K562 (cell line): ENCODE data around the gene ZNF462. TPM values are rescaled to one million over a fixed set of nuclear protein-coding genes. Genes with fewer than 3 reads are reported as not detected.

Experiments
- ATAC-seq: fragments of 200-7000 bp; cut with Tn5 transposase; 3 replicates; pipeline ENCODE4 v1.9.1; 2020; ENCODE audit warnings: moderate library complexity
- BruUV-seq: library from RNA; stranded (reverse); fragments of 400-500 nt; replicated peaks from 2 replicates; lab custom pipeline; 2021; lab: Mats Ljungman, UMichigan
- CTCF ChIA-PET: fragments of 300-600 bp; formaldehyde crosslinking; extraction: SDS; loops from one replicate; lab custom pipeline; 2021; ENCODE audit warnings: low intra/inter-chr PET ratio; lab: Yijun Ruan, JAX
- POLR2A ChIA-PET: fragments of 300-600, 350-650 bp; sonication (Branson Sonifier 250); formaldehyde crosslinking; extraction: SDS; loops from one replicate; lab custom pipeline; 2021; ENCODE audit warnings: antibody characterized with exemption, inconsistent platforms; lab: Yijun Ruan, JAX
- DNase-seq, 4 experiments: peaks; one replicate each; pipeline versions ENCODE4 v3.0.0 to v3.0.0-alpha.2; 2011 to 2018; ENCODE audit warnings: low spot score in 3 of 4, mixed read lengths in 3 of 4; ENCODE audit errors: extremely low read depth in 1 of 4
- FAIRE-seq: peaks from 2 replicates; lab custom pipeline; 2011; peaks lifted over from hg19 to GRCh38; lab: Jason Lieb, UNC
- H2AFZ ChIP-seq: 2 replicates; pipeline ENCODE4 v1.6.0; 2011; ENCODE audit warnings: low read depth, low read length, control low read depth, inconsistent platforms
- H3K27ac ChIP-seq: fragments of 200-600 bp; 3 replicates; pipeline ENCODE4 v1.8.0; 2011; ENCODE audit warnings: low read depth, mild to moderate bottlenecking, control low read depth, inconsistent platforms, low read length, moderate library complexity, mixed read lengths; ENCODE audit errors: extremely low read depth
- H3K27me3 ChIP-seq, 2 experiments: fragments of 300-600 bp in 1 of 2; 2 replicates in 1 of 2; 3 replicates in 1 of 2; pipeline versions ENCODE4 v1.6.0 to v1.8.0; 2011; ENCODE audit warnings: inconsistent platforms in 2 of 2, low read length in 2 of 2, mild to moderate bottlenecking in 1 of 2, mixed read lengths in 1 of 2, moderate library complexity in 1 of 2; ENCODE audit not compliant: control insufficient read depth in 2 of 2, insufficient read depth in 2 of 2
- H3K36me3 ChIP-seq: fragments of 300-600 bp; 3 replicates; pipeline ENCODE4 v1.8.0; 2011; ENCODE audit warnings: mild to moderate bottlenecking, low read length, inconsistent platforms; ENCODE audit not compliant: control insufficient read depth, insufficient read depth
- H3K4me1 ChIP-seq, 2 experiments: fragments of 200-600 bp in 1 of 2; replicated peaks in 1 of 2; 2 replicates in 1 of 2; 3 replicates in 1 of 2; pipeline versions ENCODE4 v1.5.1 to v1.8.0; 2011; ENCODE audit warnings: inconsistent platforms in 2 of 2, low read length in 2 of 2, mild to moderate bottlenecking in 1 of 2, mixed read lengths in 1 of 2, moderate library complexity in 1 of 2; ENCODE audit not compliant: control insufficient read depth in 2 of 2, insufficient read depth in 2 of 2
- H3K4me2 ChIP-seq: 2 replicates; pipeline ENCODE4 v1.6.1; 2011; ENCODE audit warnings: low read length, control low read depth, inconsistent platforms, mixed read lengths; ENCODE audit not compliant: insufficient read depth
- H3K4me3 ChIP-seq: fragments of 200-600 bp; sonication (generic), shearing (Covaris generic); 2 replicates; pipeline ENCODE4 v1.5.1; 2016; ENCODE audit warnings: control low read depth, inconsistent platforms
- H3K79me2 ChIP-seq: fragments of 200-600 bp; 3 replicates; pipeline ENCODE4 v1.8.0; 2011; ENCODE audit warnings: low read length, inconsistent platforms; ENCODE audit not compliant: control insufficient read depth, insufficient read depth
- H3K9ac ChIP-seq, 2 experiments: 2 replicates each; pipeline versions ENCODE4 v1.6.0 to v1.6.1; 2011; ENCODE audit warnings: low read depth in 2 of 2, low read length in 2 of 2, control low read depth in 1 of 2, inconsistent platforms in 1 of 2, mild to moderate bottlenecking in 1 of 2, mixed read lengths in 1 of 2; ENCODE audit not compliant: insufficient read depth in 1 of 2
- H3K9me1 ChIP-seq: one replicate; pipeline ENCODE4 v1.6.0; 2011; ENCODE audit warnings: inconsistent platforms, mild to moderate bottlenecking, low read length, moderate library complexity; ENCODE audit not compliant: control insufficient read depth, insufficient read depth
- H3K9me3 ChIP-seq: replicated peaks from 2 replicates; pipeline ENCODE4 v1.5.1; 2011; ENCODE audit warnings: low read depth, low read length, inconsistent platforms; ENCODE audit not compliant: control insufficient read depth, insufficient read depth
- H4K20me1 ChIP-seq: replicated peaks from 2 replicates; pipeline ENCODE4 v1.6.1; 2011; ENCODE audit warnings: low read length, inconsistent platforms, mixed read lengths; ENCODE audit not compliant: control insufficient read depth, insufficient read depth
- CREB3 ChIP-seq: fragments of 450-650 bp; conservative IDR thresholded peaks from 2 replicates; pipeline ENCODE4 v1.6.1; 2016; ENCODE audit warnings: missing genetic modification characterization, low read depth, mild to moderate bottlenecking, missing compliant biosample characterization, moderate library complexity
- EHMT2 ChIP-seq: fragments of 450-650 bp; IDR thresholded peaks from 2 replicates; pipeline ENCODE4 v1.6.1; 2018; ENCODE audit warnings: antibody characterized with exemption
- FOXK1 ChIP-seq: sonication (generic); formaldehyde crosslinking; IDR thresholded peaks from 2 replicates; pipeline ENCODE4 v1.8.0; 2022; ENCODE audit warnings: missing genetic modification reagents, mild to moderate bottlenecking, borderline replicate concordance
- HDAC8 ChIP-seq: fragments of 450-650 bp; IDR thresholded peaks from 2 replicates; pipeline ENCODE4 v1.6.1; 2016; ENCODE audit warnings: mild to moderate bottlenecking, missing genetic modification characterization, moderate library complexity, missing compliant biosample characterization
- MAZ ChIP-seq, 2 experiments: fragments of 450-650 bp in 1 of 2; sonication (generic) in 1 of 2; formaldehyde crosslinking; IDR thresholded peaks in 1 of 2; conservative IDR thresholded peaks in 1 of 2; 2 replicates each; pipeline versions ENCODE4 v1.4.0 to v1.5.0; 2020; ENCODE audit warnings: mild to moderate bottlenecking in 1 of 2, missing genetic modification reagents in 1 of 2
- PHB ChIP-seq: fragments of 250-450 bp; sonication (Bioruptor Pico); IDR thresholded peaks from 2 replicates; pipeline ENCODE4 v1.5.0; 2021
- PML ChIP-seq: IDR thresholded peaks from 2 replicates; pipeline ENCODE4 v1.6.1; 2012; ENCODE audit warnings: low read length, inconsistent platforms
- PREB ChIP-seq: sonication (generic); formaldehyde crosslinking; IDR thresholded peaks from 2 replicates; pipeline ENCODE4 v1.8.1; 2023; ENCODE audit warnings: mild to moderate bottlenecking, missing genetic modification reagents
- PRPF4 ChIP-seq: fragments of 200-400 bp; formaldehyde crosslinking; IDR thresholded peaks from one replicate; pipeline ENCODE4 v1.6.1; 2017; ENCODE audit warnings: low read length, low read depth, mild to moderate bottlenecking; ENCODE audit not compliant: insufficient read depth, poor library complexity, severe bottlenecking
- TAF1 ChIP-seq: IDR thresholded peaks from 2 replicates; pipeline ENCODE4 v1.6.1; 2011; ENCODE audit warnings: mild to moderate bottlenecking, low read length, moderate library complexity; ENCODE audit not compliant: insufficient read depth, control insufficient read depth, severe bottlenecking; ENCODE audit errors: extremely low read depth
- TRIM24 ChIP-seq, 2 experiments: fragments of 450-650 bp; IDR thresholded peaks; 2 replicates each; pipeline ENCODE4 v1.6.1; 2016
- ZNF324 ChIP-seq: fragments of 250-450 bp; sonication (Bioruptor Pico); IDR thresholded peaks from 2 replicates; pipeline ENCODE4 v1.4.0; 2020; ENCODE audit warnings: mild to moderate bottlenecking
- ZNF408 ChIP-seq: fragments of 250-450 bp; sonication (Bioruptor Pico); IDR thresholded peaks from 2 replicates; pipeline ENCODE4 v1.4.0; 2020; ENCODE audit warnings: low read depth, mild to moderate bottlenecking, moderate library complexity
- ZNF589 ChIP-seq: fragments of 200-800 bp; sonication (Bioruptor generic); IDR thresholded peaks from 2 replicates; pipeline ENCODE4 v1.6.1; 2016; ENCODE audit warnings: low read depth, missing genetic modification characterization, missing compliant biosample characterization
- WGBS: fragments of 100-300 bp; shearing (Covaris generic); methylation state at CpG from one replicate; pipeline ENCODE4 v1.1.6; 2016; ENCODE audit warnings: low coverage, mixed read lengths; ENCODE audit not compliant: insufficient coverage; ENCODE audit errors: missing lambda C conversion rate; 5-methylcytosine and 5-hydroxymethylcytosine counted together
- in situ Hi-C: fragments of 300-500 bp; cut with MboI; formaldehyde crosslinking; loops from 4 replicates; pipeline ENCODE4 v1.15.0; 2018; ENCODE audit warnings: inconsistent platforms, mixed read lengths
- intact Hi-C: fragments of 100-400 bp; cut with micrococcal nuclease; formaldehyde crosslinking; loops from 2 replicates; pipeline ENCODE4 v1.14.2; 2022
- polyA plus RNA-seq, 8 experiments: library from polyadenylated mRNA; depleted of rRNA in 4 of 8; stranded (reverse) in 5 of 8; unstranded in 3 of 8; fragments of >200 nt; fragmentation: Nextera tagmentation in 2 of 8; fragmentation: Illumina TruSeq in 1 of 8; extraction: Ambion mirVana in 2 of 8; extraction: Trizol in 1 of 8; gene quantifications; 2 replicates each; pipeline versions ENCODE4 v1.2.1 to v1.2.3, GENCODE V29; 2011 to 2014; ENCODE audit warnings: inconsistent platforms in 1 of 8, missing spikeins in 1 of 8
- total RNA-seq, 7 experiments: library from RNA; depleted of rRNA in 6 of 7; stranded (reverse); fragments of >200 nt in 6 of 7; fragmentation: Illumina TruSeq in 2 of 7; extraction: Trizol in 2 of 7; gene quantifications; 2 replicates each; pipeline versions ENCODE4 v1.2.1 to v1.2.3, GENCODE V29; 2011 to 2021; ENCODE audit warnings: low replicate concordance in 1 of 7
- TF ChIP-seq, protein P1 (sequence below): fragments of 250-450 bp; sonication (Bioruptor Pico); IDR thresholded peaks from 2 replicates; pipeline ENCODE4 v1.5.0; 2022; ENCODE audit warnings: mild to moderate bottlenecking

Gene ZNF462
- total and polyA plus RNA-seq, 9 of the 15 experiments (the other 6 are each of a cell fraction or from before 2014, with no cell fraction given): 0.20 TPM; not detected in 8

DNA sequence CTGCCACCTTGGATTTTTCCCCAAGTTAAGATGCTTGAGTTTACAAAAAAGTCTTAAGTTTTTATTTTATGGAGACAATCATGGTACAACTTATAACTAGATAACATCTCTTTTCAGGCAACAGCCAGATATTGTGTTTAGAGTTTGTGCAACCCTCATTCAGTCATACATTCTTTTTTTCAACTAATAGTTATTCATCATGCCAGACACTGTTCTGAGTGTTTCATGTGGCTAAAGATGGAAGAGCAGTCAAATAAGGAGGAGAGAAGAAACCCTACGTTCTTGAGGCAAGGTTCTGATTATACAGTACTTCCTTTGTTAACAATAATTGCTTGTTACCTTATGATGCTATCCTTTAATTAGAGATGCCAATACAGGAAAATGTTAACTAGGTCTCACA, 42.1 kb upstream of the ZNF462 start:
- Histone ChIP-seq H3K27me3 (no peaks in the 10 kb centered on the region), H3K9me3 (no peaks in the 10 kb centered on the region; the same call in 1 of the 2 replicates), H2AFZ (no peak overlapping the region), H3K9ac (no peak overlapping the region), H3K27ac (no peak overlapping the region), H3K36me3 (no peaks in the 10 kb centered on the region), H3K9me1 (no peaks in the 10 kb centered on the region)
- no TSS peak for BruUV-seq
- DNase-seq (no peak), FAIRE-seq (no peak)
- intact Hi-C loops: no loop called here
- ChIA-PET CTCF (no interaction called here), POLR2A (no interaction called here)
- TF ChIP-seq ZNF408 (CRISPR knock-in tag): no peak
- no peak for TF ChIP-seq PHB (CRISPR knock-in tag)
- TF ChIP-seq HDAC8 (tag): no peak
- TF ChIP-seq PREB (CRISPR knock-in tag): no peak
- TF ChIP-seq TRIM24 (IDR thresholded peaks at IDR 0.05): no peak
- TF ChIP-seq FOXK1 (CRISPR knock-in tag): no peak
- no peak for TF ChIP-seq TAF1
- TF ChIP-seq PML: no peak
- TF ChIP-seq MAZ (CRISPR knock-in tag; conservative IDR thresholded peaks at IDR 0.05 in 1 of 2, IDR thresholded peaks at IDR 0.05 in 1 of 2): no peak
- TF ChIP-seq, protein P1, sequence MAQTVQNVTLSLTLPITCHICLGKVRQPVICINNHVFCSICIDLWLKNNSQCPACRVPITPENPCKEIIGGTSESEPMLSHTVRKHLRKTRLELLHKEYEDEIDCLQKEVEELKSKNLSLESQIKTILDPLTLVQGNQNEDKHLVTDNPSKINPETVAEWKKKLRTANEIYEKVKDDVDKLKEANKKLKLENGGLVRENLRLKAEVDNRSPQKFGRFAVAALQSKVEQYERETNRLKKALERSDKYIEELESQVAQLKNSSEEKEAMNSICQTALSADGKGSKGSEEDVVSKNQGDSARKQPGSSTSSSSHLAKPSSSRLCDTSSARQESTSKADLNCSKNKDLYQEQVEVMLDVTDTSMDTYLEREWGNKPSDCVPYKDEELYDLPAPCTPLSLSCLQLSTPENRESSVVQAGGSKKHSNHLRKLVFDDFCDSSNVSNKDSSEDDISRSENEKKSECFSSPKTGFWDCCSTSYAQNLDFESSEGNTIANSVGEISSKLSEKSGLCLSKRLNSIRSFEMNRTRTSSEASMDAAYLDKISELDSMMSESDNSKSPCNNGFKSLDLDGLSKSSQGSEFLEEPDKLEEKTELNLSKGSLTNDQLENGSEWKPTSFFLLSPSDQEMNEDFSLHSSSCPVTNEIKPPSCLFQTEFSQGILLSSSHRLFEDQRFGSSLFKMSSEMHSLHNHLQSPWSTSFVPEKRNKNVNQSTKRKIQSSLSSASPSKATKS (CRISPR knock-in tag): no peak
- TF ChIP-seq ZNF324 (CRISPR knock-in tag): no peak
- no peak for TF ChIP-seq PRPF4
- no peak for TF ChIP-seq ZNF589 (CRISPR knock-in tag)
- TF ChIP-seq CREB3 (tag): no peak
- no peak for TF ChIP-seq EHMT2
- TF ChIP-seq, all 486 proteins: peak for 0
- H3K4me3 ChIP-seq: no peak overlapping the region
- no peaks in the 10 kb centered on the region for H3K79me2 ChIP-seq
- in situ Hi-C loops: no loop called here
- no peak overlapping the region for H3K4me2 ChIP-seq
- no peaks in the 10 kb centered on the region for H4K20me1 ChIP-seq
- no peak for ATAC-seq
- H3K4me1 ChIP-seq: no peaks in the 10 kb centered on the region
- 0% methylated on average over 1 of the region's 1 CpG for WGBS
